A673 (cell line): ENCODE results near the gene PLK2.

Experiments used
- CTCF ChIP-seq: fragments of 300-800, 200-600 bp; sonication (generic); conservative IDR thresholded peaks from 2 replicates; pipeline ENCODE4 v1.5.1; 2017; ENCODE audit warnings: low read depth, mild to moderate bottlenecking, antibody characterized with exemption, low read length, moderate library complexity, mixed read lengths
- EZH2 ChIP-seq: fragments of 200-600 bp; sonication (generic); IDR thresholded peaks from 2 replicates; pipeline ENCODE4 v1.6.1; 2017; ENCODE audit warnings: borderline replicate concordance, low read depth, mild to moderate bottlenecking, mixed read lengths, antibody characterized with exemption, low read length; ENCODE audit not compliant: poor library complexity, severe bottlenecking

DNA sequence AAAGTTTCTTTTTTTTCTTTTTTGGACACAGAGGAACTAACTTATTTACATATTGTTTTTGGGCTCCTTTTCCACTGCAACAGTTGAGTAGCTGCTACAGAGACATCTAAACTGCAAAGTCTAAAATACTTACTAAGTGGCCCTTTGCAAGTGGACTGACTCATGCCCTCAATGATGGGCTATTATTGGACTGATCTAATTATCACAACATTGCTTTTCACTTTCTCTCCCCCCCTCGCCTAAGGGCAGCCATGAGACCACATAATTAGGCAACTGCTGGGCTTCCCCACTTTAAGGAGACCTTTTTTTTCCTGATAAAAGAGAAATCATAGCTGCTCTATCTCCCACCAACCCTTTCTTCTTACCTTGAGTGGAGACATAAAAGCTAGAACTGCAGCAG lies 47.0 kb downstream of the PLK2 start:
- TF ChIP-seq CTCF = no peak
- no peak for TF ChIP-seq EZH2
